Kidney epithelial cell (primary cell): ENCODE data around the gene ZNF407. TPM values are rescaled to one million over a fixed set of nuclear protein-coding genes. Genes with fewer than 3 reads are reported as not detected.

Experiments
- DNase-seq: peaks from one replicate; pipeline ENCODE4 v3.0.0-alpha.2; 2010; ENCODE audit warnings: low read depth
- H3K27me3 ChIP-seq: 2 replicates; pipeline ENCODE4 v1.6.0; 2011; ENCODE audit warnings: low read length; ENCODE audit not compliant: control insufficient read depth, insufficient read depth
- H3K36me3 ChIP-seq: 2 replicates; pipeline ENCODE4 v1.5.1; 2011; ENCODE audit warnings: low read length; ENCODE audit not compliant: control insufficient read depth, insufficient read depth
- H3K4me3 ChIP-seq: 2 replicates; pipeline ENCODE4 v1.5.1; 2011; ENCODE audit warnings: low read depth, mild to moderate bottlenecking, control low read depth, low read length
- total RNA-seq: library from RNA; depleted of rRNA; stranded (reverse); fragments of >200 nt; gene quantifications from 2 replicates; pipeline ENCODE4 v1.2.3, GENCODE V29; 2015
- TF ChIP-seq, protein P1 (sequence below): IDR thresholded peaks from 2 replicates; pipeline ENCODE4 v1.5.1; 2011; ENCODE audit warnings: mild to moderate bottlenecking, moderate library complexity, low read length, control low read depth, inconsistent platforms; ENCODE audit not compliant: insufficient read depth, poor library complexity, severe bottlenecking

ZNF407 gene
- total RNA-seq, 1 donor from 2014 or later = 8.2 TPM

DNA sequence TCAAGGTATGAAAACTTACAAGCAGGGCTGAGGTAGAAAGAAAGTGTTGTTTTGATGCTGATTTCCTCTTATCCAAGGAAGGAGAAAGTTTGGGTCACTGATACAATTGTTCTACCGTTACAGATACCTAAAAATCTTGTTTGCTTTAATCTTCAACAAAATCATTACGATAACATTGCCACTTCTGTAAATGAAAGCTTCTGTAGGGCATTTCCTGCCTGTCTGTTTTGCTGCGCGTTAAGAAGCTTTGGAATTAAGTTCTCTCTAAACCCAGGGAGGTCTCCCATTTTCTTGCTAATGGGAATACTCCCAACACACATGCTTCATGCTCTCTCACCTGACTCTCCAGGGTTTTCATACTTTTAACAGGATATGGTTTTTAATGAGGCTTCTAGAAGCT, 352.8 kb downstream of the ZNF407 start:
- Histone ChIP-seq H3K36me3 (no peaks in the 10 kb centered on the region), H3K4me3 (no peak overlapping the region), H3K27me3 (no peaks in the 10 kb centered on the region)
- no peak for DNase-seq
- TF ChIP-seq, protein P1, sequence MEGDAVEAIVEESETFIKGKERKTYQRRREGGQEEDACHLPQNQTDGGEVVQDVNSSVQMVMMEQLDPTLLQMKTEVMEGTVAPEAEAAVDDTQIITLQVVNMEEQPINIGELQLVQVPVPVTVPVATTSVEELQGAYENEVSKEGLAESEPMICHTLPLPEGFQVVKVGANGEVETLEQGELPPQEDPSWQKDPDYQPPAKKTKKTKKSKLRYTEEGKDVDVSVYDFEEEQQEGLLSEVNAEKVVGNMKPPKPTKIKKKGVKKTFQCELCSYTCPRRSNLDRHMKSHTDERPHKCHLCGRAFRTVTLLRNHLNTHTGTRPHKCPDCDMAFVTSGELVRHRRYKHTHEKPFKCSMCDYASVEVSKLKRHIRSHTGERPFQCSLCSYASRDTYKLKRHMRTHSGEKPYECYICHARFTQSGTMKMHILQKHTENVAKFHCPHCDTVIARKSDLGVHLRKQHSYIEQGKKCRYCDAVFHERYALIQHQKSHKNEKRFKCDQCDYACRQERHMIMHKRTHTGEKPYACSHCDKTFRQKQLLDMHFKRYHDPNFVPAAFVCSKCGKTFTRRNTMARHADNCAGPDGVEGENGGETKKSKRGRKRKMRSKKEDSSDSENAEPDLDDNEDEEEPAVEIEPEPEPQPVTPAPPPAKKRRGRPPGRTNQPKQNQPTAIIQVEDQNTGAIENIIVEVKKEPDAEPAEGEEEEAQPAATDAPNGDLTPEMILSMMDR = no peak

DNA sequence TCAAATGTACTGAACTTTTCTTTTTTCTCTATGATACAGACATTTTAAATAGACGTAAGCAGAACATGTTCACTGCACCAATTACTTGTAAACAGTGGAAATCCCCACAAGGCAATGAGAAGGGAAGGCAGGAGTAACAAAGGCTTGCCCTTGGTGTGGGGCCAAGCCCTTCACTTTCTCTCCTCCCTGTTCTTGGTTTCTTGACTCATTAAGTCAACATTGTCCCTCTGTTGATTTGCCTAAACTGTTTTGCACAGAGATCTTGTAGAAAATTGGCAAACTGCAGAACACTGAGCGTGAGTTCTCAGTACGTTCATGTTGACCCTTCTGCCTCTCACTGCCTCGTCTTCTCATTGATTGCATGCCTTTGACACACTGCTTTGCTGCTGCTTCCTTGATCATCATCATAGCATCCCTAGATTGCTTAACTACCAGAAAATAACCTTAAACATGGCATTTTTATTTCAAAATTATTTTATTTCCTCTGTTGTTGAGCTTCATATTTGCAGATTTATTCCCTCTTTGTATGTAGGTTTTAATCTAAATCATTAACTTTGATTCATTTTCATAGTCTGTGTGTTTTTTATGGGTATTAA, 353.6 kb downstream of the ZNF407 start:
- TF ChIP-seq, protein P1 = no peak
- peak; percentile 83 for DNase-seq
- H3K4me3 ChIP-seq = no peak overlapping the region
- no peaks in the 10 kb centered on the region for H3K36me3 ChIP-seq
- H3K27me3 ChIP-seq = no peaks in the 10 kb centered on the region

DNA sequence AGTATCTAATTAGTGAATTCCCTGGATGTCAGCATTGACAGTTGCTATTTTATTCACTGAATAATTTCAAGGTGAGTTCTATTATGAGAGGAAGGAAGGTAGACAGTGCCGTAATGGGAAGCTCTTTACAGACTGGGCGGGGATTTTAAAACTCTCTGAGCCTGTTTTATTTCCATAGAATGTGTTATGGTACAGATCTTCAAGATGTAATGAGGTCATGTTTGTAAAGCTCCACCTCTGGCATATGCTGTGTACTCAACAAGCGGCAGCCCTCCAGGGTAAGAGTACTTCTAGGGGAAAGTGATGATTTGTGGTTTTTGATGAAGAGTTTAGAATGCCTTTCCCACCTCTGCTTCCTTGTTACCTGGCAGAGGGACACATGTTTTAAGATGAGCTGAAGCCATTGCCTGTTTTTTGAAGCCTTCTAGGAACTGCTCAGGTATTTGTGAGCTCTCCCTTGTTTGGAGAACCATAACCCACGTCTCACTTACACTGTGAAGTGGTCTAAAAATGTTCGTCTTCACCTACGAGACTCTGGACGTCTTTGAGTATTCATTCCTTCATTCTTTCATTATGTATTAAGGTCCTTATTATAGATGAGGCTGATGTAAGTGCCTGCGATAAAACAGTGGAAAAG, 360.0 kb downstream of the ZNF407 start:
- no peak for DNase-seq
- H3K4me3 ChIP-seq = no peak overlapping the region
- no peaks in the 10 kb centered on the region for H3K27me3 ChIP-seq
- no peaks in the 10 kb centered on the region for H3K36me3 ChIP-seq
- TF ChIP-seq, protein P1 = no peak

DNA sequence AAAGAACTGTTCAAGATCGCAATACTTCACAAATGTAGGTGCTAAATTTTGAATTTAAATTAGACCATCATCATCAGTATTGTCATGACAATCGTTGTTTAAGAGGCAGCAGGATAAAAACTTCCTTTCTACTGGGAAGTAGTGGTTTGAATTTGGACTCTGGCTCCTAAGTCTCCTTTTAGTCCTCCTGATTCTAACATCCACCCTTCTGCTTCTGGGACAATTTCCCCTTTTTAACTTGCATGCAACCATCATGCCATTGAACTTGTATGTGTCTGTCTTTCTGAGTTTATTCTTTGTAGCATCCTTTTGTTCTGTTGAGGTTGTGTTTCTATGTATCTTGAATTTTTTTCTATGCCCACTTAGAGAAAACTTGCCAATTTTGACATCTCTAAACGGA, 361.5 kb downstream of the ZNF407 start:
- TF ChIP-seq, protein P1 = no peak
- Histone ChIP-seq H3K27me3 (no peaks in the 10 kb centered on the region), H3K36me3 (no peaks in the 10 kb centered on the region), H3K4me3 (no peak overlapping the region)
- no peak for DNase-seq

DNA sequence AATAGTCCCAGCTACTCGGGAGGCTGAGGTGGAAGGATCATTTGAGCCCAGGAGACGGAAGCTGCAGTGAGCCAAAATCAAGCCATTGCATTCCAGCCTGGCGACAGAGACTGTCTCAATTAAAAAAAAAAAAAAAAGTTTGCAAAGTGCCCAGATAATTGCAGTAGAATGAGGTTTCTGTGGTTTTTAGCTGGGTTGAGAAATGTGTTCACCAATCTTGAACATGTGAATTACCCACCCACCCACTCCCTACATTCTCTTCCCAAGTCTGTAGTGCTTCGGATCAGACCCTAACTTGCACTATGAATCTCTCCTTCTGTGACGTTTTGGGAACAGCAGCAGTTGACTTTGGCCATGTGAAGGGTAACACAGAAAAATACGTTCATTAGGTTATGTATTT, 363.9 kb downstream of the ZNF407 start:
- Histone ChIP-seq H3K27me3 (no peaks in the 10 kb centered on the region), H3K4me3 (no peak overlapping the region), H3K36me3 (no peaks in the 10 kb centered on the region)
- TF ChIP-seq, protein P1 = no peak
- no peak for DNase-seq
